Smooth muscle cell of the coronary artery (primary cell): ENCODE data around the gene OR10AG1. TPM values are rescaled to one million over a fixed set of nuclear protein-coding genes. Genes with fewer than 3 reads are reported as not detected.

ENCODE experiments used
- total RNA-seq: library from RNA; depleted of rRNA; stranded (reverse); fragments of >200 nt; gene quantifications from 2 replicates; pipeline ENCODE4 v1.2.3, GENCODE V29; 2014; ENCODE audit warnings: low replicate concordance

OR10AG1 gene, protein sequence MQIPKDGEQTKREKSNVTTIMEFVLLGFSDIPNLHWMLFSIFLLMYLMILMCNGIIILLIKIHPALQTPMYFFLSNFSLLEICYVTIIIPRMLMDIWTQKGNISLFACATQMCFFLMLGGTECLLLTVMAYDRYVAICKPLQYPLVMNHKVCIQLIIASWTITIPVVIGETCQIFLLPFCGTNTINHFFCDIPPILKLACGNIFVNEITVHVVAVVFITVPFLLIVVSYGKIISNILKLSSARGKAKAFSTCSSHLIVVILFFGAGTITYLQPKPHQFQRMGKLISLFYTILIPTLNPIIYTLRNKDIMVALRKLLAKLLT
- not detected in 2 replicates for total RNA-seq

DNA sequence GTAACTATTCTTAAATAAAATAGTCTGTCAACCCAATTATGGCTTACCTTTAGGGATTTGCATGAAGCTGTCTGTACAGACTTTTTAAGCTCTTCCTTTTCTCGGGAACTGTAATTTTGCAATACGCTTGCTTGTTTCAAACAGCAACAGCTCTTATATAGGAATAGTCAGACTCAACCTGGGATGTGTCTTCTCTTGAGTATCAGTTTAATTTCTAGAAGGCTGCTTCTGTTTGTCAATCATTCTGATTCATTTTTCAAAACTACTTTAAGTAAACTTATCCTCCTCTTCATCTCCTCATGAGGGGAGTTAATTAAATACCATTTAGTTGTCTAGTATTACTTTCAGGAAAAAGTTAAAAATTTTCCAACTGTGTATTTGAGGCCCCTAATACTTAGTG, at the start of gene OR10AG1:
Gene OR10AG1 (minus strand): TSS at position 101 of the 400 bp plus-strand sequence. CDS start 38 bp downstream, at position 63.

DNA sequence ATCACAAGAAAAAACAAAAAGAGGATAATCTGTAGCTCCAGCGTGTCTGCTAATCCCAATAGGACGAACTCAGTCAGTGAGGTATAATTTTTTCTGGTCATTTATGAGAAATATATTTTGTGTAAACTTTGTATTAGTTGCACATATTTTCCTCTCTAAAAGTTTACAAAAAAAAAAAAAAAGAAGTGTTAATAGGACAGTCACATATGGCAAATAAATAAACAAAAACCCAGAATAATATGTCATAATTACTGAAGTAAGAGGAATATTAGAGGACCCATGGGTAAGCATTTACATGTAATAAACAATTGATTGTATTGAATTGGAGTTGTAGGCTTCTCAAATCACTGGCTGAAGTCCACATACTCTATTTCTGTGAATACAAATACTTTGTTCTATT, 24.8 kb upstream of the OR10AG1 start, which contains the start of gene OR5F1:
Gene OR5F1 (minus strand): TSS at position 101 of the 400 bp plus-strand sequence. CDS start 0 bp downstream, at position 101.

DNA sequence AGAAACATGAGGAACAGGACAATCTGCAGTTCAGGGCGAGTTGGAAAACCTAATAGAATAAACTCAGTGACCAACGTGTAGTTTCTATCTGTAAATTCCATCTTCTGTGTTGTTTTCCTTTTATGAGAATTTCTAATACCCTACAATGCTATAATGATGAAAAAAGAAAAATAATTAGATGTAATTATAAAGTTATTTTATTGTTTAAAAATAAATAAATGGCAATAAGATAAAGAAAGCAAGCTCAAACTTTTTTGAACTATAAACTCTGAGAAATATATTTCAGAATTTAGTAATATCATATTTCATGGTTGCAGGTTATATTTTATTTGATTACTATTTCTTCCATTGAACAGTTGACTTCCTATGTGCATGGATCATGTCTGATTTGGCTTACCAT, 33.4 kb downstream of the OR10AG1 start, which contains the start of gene OR5I1:
Gene OR5I1 (minus strand): TSS at position 101 of the 400 bp plus-strand sequence. CDS start 0 bp downstream, at position 101.

Other genes with a start within 250 kb of the OR10AG1 start
- gene OR5D13, start 196.5 kb downstream of the OR10AG1 start, total RNA-seq, result not detected in 2 replicates
- not detected in 2 replicates for gene OR5D14, start 174.4 kb downstream of the OR10AG1 start, total RNA-seq
- not detected in 2 replicates for gene OR5L1, start 158.6 kb downstream of the OR10AG1 start, total RNA-seq
- gene OR5D18, start 150.3 kb downstream of the OR10AG1 start, total RNA-seq, result not detected in 2 replicates
- gene OR5L2, start 142.7 kb downstream of the OR10AG1 start, total RNA-seq, result not detected in 2 replicates
- not detected in 2 replicates for gene OR5D16, start 131.2 kb downstream of the OR10AG1 start, total RNA-seq
- gene TRIM51, start 86.6 kb downstream of the OR10AG1 start, total RNA-seq, result not detected in 2 replicates
- not detected in 2 replicates for gene OR5W2, start 55.4 kb downstream of the OR10AG1 start, total RNA-seq
- gene OR5I1, start 33.5 kb downstream of the OR10AG1 start, total RNA-seq, result not detected in 2 replicates
- gene OR5F1, start 24.7 kb upstream of the OR10AG1 start, total RNA-seq, result not detected in 2 replicates
- gene OR5AS1, start 57.7 kb upstream of the OR10AG1 start, total RNA-seq, result not detected in 2 replicates
- not detected in 2 replicates for gene OR8I2, start 123.4 kb upstream of the OR10AG1 start, total RNA-seq
- not detected in 2 replicates for gene OR8H2, start 133.7 kb upstream of the OR10AG1 start, total RNA-seq
- gene OR8H3, start 152.4 kb upstream of the OR10AG1 start, total RNA-seq, result not detected in 2 replicates
- gene OR8J3, start 170.3 kb upstream of the OR10AG1 start, total RNA-seq, result not detected in 2 replicates
- not detected in 2 replicates for gene OR8K5, start 190.4 kb upstream of the OR10AG1 start, total RNA-seq
- gene OR5J2, start 206.7 kb upstream of the OR10AG1 start, total RNA-seq, result not detected in 2 replicates